ENCODE results near the gene MORN1.
"Not testable (repeated sequence)": the region's sequence is repeated elsewhere in the genome, so short reads cannot be mapped to it uniquely, and the experiment has no call there.

The MORN1 gene

GRCh38 chr1:2391041-2391930 lies at the start of gene MORN1, which contains the start of gene RER1:
TSS of gene MORN1 (minus strand) at chr1:2391554. CDS start at chr1:2391533, 21 bp downstream.
TSS of gene RER1 (plus strand) at chr1:2391841. CDS start at chr1:2395791, 3,950 bp downstream.
- 0 out of 2 replicates have a peak, but pooled peaks cover 3% of the 10 kb centered on the region for H4K20me1 ChIP-seq (ENCODE audit: insufficient read depth, low read length)
- H3K9ac ChIP-seq (ENCODE audit: low read length), result peak within 1 kb of the TSS; percentile 92
- no peak for TF ChIP-seq EZH2phosphoT487 (IDR thresholded peaks at IDR 0.05; ENCODE audit: low read depth)
- TF ChIP-seq, protein P1, sequence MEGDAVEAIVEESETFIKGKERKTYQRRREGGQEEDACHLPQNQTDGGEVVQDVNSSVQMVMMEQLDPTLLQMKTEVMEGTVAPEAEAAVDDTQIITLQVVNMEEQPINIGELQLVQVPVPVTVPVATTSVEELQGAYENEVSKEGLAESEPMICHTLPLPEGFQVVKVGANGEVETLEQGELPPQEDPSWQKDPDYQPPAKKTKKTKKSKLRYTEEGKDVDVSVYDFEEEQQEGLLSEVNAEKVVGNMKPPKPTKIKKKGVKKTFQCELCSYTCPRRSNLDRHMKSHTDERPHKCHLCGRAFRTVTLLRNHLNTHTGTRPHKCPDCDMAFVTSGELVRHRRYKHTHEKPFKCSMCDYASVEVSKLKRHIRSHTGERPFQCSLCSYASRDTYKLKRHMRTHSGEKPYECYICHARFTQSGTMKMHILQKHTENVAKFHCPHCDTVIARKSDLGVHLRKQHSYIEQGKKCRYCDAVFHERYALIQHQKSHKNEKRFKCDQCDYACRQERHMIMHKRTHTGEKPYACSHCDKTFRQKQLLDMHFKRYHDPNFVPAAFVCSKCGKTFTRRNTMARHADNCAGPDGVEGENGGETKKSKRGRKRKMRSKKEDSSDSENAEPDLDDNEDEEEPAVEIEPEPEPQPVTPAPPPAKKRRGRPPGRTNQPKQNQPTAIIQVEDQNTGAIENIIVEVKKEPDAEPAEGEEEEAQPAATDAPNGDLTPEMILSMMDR (IDR thresholded peaks at IDR 0.05; ENCODE audit: low read depth, low read length), result no peak
- peak within 1 kb of the TSS; percentile 99 for H3K4me3 ChIP-seq (ENCODE audit: low read length)
- H3K9me3 ChIP-seq (ENCODE audit: insufficient read depth, low read length), result no peaks in the 10 kb centered on the region
- peaks cover 57% of the 10 kb centered on the region for H3K79me2 ChIP-seq (ENCODE audit: low read length)
- H3K4me1 ChIP-seq (ENCODE audit: low read length), result peaks cover 20% of the 10 kb centered on the region
- no peaks in the 10 kb centered on the region for H3K27me3 ChIP-seq (ENCODE audit: low read depth, low read length)
- no peak within 1 kb of the TSS for H2AFZ ChIP-seq (ENCODE audit: low read depth, low read length)
- H3K36me3 ChIP-seq (replicated peaks; ENCODE audit: low read depth, low read length), result peaks cover 22% of the 10 kb centered on the region
- H3K4me2 ChIP-seq (ENCODE audit: low read length), result peak within 1 kb of the TSS; percentile 98
- peak within 1 kb of the TSS; percentile 31; the same call in 1 of the 2 replicates for H3K27ac ChIP-seq (ENCODE audit: low read length)

GRCh38 chr1:2440346-2440745 lies 49.0 kb upstream of the MORN1 start:
- not testable (repeated sequence) for H3K36me3 ChIP-seq (replicated peaks; ENCODE audit: low read depth, low read length); H3K9me3 ChIP-seq (ENCODE audit: insufficient read depth, low read length); H3K4me2 ChIP-seq (ENCODE audit: low read length); H3K4me3 ChIP-seq (ENCODE audit: low read length); H3K27ac ChIP-seq (ENCODE audit: low read length); H3K9ac ChIP-seq (ENCODE audit: low read length); H2AFZ ChIP-seq (ENCODE audit: low read depth, low read length); H4K20me1 ChIP-seq (ENCODE audit: insufficient read depth, low read length); H3K27me3 ChIP-seq (ENCODE audit: low read depth, low read length); H3K79me2 ChIP-seq (ENCODE audit: low read length)
- peaks cover 15% of the 10 kb centered on the region for H3K4me1 ChIP-seq (ENCODE audit: low read length)

DNA sequence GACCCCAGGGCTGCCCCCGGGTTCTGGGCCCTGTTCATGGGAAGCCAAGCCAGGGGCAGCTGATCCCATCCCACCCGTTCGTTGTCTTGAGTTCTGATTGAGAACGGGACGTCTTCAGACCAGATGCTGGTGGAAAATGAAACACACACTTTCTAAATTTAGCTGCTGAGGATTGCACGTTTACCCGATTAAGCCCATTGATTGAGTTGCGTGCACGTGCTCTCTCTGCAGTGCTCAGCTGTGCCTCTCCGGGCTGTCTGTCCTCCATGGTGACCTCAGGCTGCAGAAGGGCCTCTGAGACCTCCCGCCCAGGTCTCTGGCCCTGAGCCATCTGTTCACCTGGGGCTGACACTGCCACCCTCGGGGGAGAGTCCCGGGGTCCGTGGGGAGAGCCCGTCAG lies 48.0 kb upstream of the MORN1 start:
- Histone ChIP-seq H3K9me3 (ENCODE audit: insufficient read depth, low read length) (no peaks in the 10 kb centered on the region), H2AFZ (ENCODE audit: low read depth, low read length) (no peak overlapping the region), H3K9ac (ENCODE audit: low read length) (no peak overlapping the region), H3K4me2 (ENCODE audit: low read length) (peak overlapping the region; percentile 54), H3K4me3 (ENCODE audit: low read length) (no peak overlapping the region), H3K36me3 (replicated peaks; ENCODE audit: low read depth, low read length) (no peaks in the 10 kb centered on the region), H3K27ac (ENCODE audit: low read length) (no peak overlapping the region), H3K4me1 (ENCODE audit: low read length) (peaks cover 15% of the 10 kb centered on the region), H3K79me2 (ENCODE audit: low read length) (no peaks in the 10 kb centered on the region), H4K20me1 (ENCODE audit: insufficient read depth, low read length) (no peaks in the 10 kb centered on the region), H3K27me3 (ENCODE audit: low read depth, low read length) (no peaks in the 10 kb centered on the region)
- TF ChIP-seq, protein P1 (IDR thresholded peaks at IDR 0.05; ENCODE audit: low read depth, low read length), result no peak
- no peak for TF ChIP-seq EZH2phosphoT487 (IDR thresholded peaks at IDR 0.05; ENCODE audit: low read depth)

DNA sequence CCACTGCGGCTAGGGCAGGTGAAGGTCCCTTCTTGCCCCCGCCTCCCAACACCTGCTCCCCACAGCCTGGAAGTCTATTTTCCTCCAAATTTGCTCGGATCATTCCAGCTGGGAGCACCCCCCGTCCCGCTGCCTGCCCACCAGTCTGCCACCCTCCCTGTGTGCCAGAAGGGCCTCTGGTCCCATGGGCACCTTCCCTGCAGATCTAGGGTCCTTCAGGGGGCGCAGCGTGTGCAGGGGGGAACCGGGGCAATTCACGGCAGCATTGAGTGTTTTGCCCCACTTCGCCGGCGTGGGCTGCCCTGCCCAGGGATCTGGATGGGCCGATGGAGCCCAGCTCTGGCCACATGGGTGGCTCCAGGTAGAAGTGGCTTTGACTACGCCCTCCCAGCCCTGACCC lies 47.3 kb upstream of the MORN1 start:
- Histone ChIP-seq H2AFZ (ENCODE audit: low read depth, low read length) (no peak overlapping the region), H3K36me3 (replicated peaks; ENCODE audit: low read depth, low read length) (no peaks in the 10 kb centered on the region), H3K9ac (ENCODE audit: low read length) (no peak overlapping the region), H3K27me3 (ENCODE audit: low read depth, low read length) (no peaks in the 10 kb centered on the region), H3K79me2 (ENCODE audit: low read length) (no peaks in the 10 kb centered on the region), H3K4me3 (ENCODE audit: low read length) (no peak overlapping the region), H3K4me1 (ENCODE audit: low read length) (peaks cover 15% of the 10 kb centered on the region), H3K9me3 (ENCODE audit: insufficient read depth, low read length) (no peaks in the 10 kb centered on the region), H3K4me2 (ENCODE audit: low read length) (no peak overlapping the region), H4K20me1 (ENCODE audit: insufficient read depth, low read length) (no peaks in the 10 kb centered on the region), H3K27ac (ENCODE audit: low read length) (no peak overlapping the region)
- TF ChIP-seq, protein P1 (IDR thresholded peaks at IDR 0.05; ENCODE audit: low read depth, low read length), result no peak
- TF ChIP-seq EZH2phosphoT487 (IDR thresholded peaks at IDR 0.05; ENCODE audit: low read depth), result no peak

All from OCI-LY3 (cell line).